Muscle of back (tissue), 11 donors: ENCODE results near the gene GMDS. TPM values are rescaled to one million over a fixed set of nuclear protein-coding genes. Genes with fewer than 3 reads are reported as not detected.

Source experiments
- DNase-seq, 3 donors: peaks; one replicate each; pipeline versions ENCODE4 v3.0.0 to v3.0.0-alpha.2; 2013
- polyA plus RNA-seq, 10 donors: library from polyadenylated mRNA; unstranded; fragments of 120-200 nt; gene quantifications; one replicate each; pipeline ENCODE4 v1.2.1, GENCODE V29; 2013; ENCODE audit not compliant: insufficient read length in 10 of 10

GMDS gene
- polyA plus RNA-seq, 10 donors, result 9.6 to 17.5 (median 11.0) TPM

DNA sequence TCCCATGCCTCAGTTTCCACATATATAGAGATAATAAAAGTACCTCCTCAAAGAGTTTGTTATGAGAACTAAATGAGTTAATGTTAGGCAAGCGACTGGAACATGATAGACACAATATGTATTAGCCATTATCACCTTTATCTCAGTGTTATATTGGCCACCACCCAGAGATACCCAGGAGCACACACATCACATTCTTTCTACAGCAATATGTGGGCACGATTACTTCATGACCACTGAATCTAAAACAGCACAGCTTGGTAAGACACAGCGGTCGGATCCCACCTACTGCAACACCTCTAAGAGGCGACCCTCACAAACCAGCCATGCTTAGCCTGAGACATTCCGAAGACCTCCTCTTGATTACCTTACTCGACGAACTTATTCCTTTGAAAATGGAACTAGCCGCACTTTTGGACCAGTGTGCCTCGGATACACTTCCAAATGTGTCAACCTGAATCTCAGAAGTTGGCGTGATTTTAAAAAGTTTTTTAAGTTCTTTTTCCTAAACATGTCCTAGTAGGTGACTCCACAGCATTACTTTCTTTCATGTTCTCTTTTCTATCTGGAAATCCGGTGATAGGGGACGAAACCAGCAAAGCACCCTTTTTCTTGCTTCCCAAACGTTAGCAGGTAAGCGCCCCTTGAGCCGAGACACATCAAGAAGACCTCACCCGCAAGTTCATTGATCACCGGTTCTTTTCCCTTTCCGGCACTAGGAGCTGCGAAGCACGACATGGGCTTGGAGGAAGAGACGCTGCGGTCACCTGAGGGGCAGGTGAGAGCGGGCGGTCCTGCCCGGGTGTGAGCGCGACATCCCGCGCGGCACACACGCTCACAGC lies 923 bp downstream of the GMDS start:
- DNase-seq, result no peak

- no peak for DNase-seq
Observed at GRCh38 chr6:2242311-2242710, 3.1 kb downstream of the GMDS start.

GRCh38 chr6:2240961-2241360 lies 4.4 kb downstream of the GMDS start:
- DNase-seq, result no peak

- peak in 1 of 3 donors; percentile 51 for DNase-seq
Observed at GRCh38 chr6:2237001-2237400, 8.4 kb downstream of the GMDS start.

- DNase-seq, result no peak
Observed at GRCh38 chr6:2235777-2236495, 9.5 kb downstream of the GMDS start.

DNA sequence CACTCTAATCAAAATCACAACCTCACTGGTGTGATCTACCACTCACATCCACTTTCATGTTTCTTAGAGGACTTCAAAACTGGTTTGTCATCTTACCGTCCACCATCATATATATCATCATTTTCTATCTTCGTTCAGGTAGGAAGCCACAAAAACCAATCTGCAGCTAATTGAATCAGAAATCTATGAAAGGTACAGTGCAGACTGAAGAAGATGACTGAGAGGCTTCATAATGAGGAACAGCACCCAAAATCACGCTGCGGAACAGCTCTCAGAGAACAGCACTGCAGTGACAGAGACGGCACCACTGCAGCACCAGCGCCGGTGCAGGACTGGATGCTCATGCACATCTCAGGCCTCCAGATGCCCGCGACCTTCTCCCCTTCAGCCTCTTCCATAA lies 13.0 kb downstream of the GMDS start:
- DNase-seq, result no peak

GRCh38 chr6:2231438-2231837 lies 14.0 kb downstream of the GMDS start:
- no peak for DNase-seq

- DNase-seq, result no peak
Observed at GRCh38 chr6:2230659-2231277, 14.6 kb downstream of the GMDS start.

DNA sequence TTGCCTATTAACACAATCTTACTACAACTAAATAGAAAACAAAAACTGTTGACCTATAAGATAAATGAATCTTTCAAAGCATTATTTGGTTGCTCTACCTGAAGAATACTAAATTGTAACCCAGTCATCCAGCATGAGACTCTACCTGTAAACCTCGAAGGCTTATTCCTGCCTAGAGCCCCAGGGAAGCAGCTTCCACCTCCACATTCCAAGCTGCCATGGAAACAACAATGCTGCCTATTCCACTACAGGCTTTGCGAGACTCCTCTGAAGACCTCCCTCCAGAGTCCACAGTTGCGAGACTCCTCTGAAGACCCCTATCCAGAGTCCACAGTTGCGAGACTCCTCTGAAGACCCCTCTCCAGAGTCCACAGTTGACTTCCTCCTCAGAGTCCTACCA lies 15.7 kb downstream of the GMDS start:
- DNase-seq, result no peak

GRCh38 chr6:2229039-2229438 lies 16.4 kb downstream of the GMDS start:
- DNase-seq, result no peak

DNA sequence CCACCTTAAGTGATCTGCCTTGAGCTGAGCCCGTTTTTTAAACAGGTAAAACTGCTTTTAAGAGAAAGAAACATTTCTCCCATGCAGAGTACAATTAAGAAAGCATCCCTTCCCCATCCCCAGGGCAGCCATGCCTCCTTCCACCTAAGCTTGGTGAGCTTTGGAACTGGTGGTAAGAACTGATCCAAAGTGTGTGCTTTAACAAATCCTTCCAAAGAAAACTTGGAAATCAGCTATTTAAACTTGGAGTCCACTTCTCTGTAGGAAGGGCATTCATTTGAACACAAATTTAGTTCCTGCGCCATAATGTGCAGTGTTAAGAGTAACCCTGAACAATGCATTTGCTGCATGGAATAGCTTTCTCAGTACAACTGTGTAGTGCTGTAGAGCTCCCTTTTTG lies 17.0 kb downstream of the GMDS start:
- no peak for DNase-seq

- DNase-seq, result no peak
Observed at GRCh38 chr6:2226775-2227174, 18.6 kb downstream of the GMDS start.

DNA sequence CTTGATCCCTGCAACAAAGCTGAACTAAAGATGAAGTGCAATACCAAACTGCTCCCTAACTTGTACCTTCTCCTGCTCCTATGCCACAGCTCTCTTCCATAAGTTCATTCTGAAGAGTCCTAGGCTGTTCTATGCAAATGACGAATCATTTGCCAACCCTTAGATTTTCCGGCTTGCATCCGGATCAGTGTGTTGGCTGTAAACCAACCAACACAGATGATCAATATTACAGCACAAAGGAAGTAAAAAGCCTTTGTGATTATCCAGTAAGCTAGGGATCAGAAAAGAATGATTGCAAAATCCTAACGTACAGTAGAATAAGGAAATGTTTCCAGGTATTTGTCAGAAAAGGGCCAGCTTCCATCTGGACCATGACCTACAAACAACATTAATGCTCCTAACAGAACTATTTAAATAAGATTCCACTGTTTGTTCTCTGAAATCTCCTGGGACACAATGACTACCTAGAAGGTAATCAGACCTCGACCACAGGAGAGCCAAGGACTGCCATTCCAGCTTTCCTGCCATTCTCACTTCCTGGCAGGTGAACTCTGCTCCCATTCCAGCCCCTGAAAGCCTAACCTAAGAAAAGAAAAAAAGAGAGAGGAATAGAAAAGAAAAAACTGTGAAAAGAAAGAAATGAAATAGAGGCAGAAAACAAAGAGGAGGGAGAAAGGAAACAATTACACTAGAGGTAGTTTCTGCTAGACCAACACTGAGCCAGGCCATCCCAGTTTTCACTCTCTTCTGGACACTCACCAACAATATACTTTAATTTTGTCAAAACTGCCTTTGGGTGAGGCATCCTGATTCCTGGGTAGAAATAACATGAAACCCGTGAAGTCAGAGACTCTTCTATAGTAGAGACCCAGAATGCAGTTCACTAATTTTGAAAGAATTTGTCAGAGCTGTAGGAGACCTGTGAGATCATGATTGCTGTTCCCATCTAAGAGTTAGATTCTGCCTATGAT lies 19.7 kb downstream of the GMDS start:
- DNase-seq, result no peak

GRCh38 chr6:2224847-2225382 lies 20.5 kb downstream of the GMDS start:
- no peak for DNase-seq

DNA sequence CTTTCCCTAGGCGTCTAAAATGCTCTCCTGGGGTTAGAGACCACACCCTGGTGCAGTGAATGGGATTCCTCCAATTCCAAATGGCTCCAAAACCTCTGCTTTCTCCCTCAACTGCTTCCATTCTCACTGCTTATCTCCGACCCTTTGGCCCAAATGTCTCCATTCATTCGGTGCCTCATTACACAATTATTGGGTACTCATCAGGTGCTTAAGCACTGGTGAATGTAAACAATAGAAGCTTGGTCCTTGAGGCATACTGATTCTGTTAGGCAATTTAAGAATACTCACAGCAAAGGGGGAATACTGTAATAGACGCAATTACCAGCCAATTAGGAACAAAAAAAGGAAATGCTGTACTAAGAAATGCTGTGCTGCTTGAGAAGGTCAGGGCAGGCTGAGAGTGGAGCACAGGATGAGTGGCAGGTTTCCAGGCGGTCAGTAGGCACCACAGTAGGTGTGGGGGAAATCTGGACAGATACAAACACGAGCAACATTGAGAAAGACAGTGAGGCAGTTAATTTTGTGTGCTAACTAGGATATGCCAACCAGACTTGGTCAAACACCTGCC lies 23.0 kb downstream of the GMDS start:
- DNase-seq, result no peak

GRCh38 chr6:2221726-2222274 lies 23.6 kb downstream of the GMDS start:
- no peak for DNase-seq

- DNase-seq, result no peak
Observed at GRCh38 chr6:2220154-2220553, 25.3 kb downstream of the GMDS start.

GRCh38 chr6:2218866-2219265 lies 26.5 kb downstream of the GMDS start:
- no peak for DNase-seq

- no peak for DNase-seq
Observed at GRCh38 chr6:2216794-2217383, 28.5 kb downstream of the GMDS start.

- DNase-seq, result no peak
Observed at GRCh38 chr6:2215342-2215741, 30.1 kb downstream of the GMDS start.
